ENCODE measurements around the gene EGFR. TPM values are rescaled to one million over a fixed set of nuclear protein-coding genes. Genes with fewer than 3 reads are reported as not detected.

The EGFR gene
- total and polyA plus RNA-seq, 11 donors: 2.3 to 29.6 (median 7.0) TPM

GRCh38 chr7:55189146-55189766, 170.4 kb downstream of the EGFR start:
- peaks cover 0 to 60% (median 21%) of the 10 kb centered on the region in 12 donors for H3K4me1 ChIP-seq
- H3K9me3 ChIP-seq: no peaks in the 10 kb centered on the region
- H3K27me3 ChIP-seq: no peaks in the 10 kb centered on the region
- peaks cover 0 to 31% (median 9%) of the 10 kb centered on the region in 9 donors for H3K36me3 ChIP-seq
- TF ChIP-seq CTCF (IDR thresholded peaks at IDR 0.05): peak in 1 of 12 donors; percentile 6
- TF ChIP-seq POLR2A (IDR thresholded peaks at IDR 0.05): no peak
- peak overlapping the region in 7 of 12 donors; percentile 28 to 65 (median 42) for H3K27ac ChIP-seq
- no peak for DNase-seq
- ATAC-seq: no peak
- 75 to 80% (median 75%) methylated on average over 11 of the region's 11 CpGs for WGBS, 4 donors
- H3K4me3 ChIP-seq: no peak overlapping the region
- intact Hi-C loops (cut with DNase I): no loop called here

GRCh38 chr7:55189878-55190436, 171.1 kb downstream of the EGFR start:
- Histone ChIP-seq H3K27me3 (no peaks in the 10 kb centered on the region), H3K9me3 (no peaks in the 10 kb centered on the region), H3K27ac (peak overlapping the region in 7 of 12 donors; percentile 28 to 65 (median 42)), H3K4me3 (no peak overlapping the region), H3K4me1 (peaks cover 0 to 60% (median 23%) of the 10 kb centered on the region in 12 donors), H3K36me3 (peaks cover 0 to 24% (median 4%) of the 10 kb centered on the region in 9 donors)
- no peak for TF ChIP-seq CTCF (IDR thresholded peaks at IDR 0.05)
- TF ChIP-seq POLR2A (IDR thresholded peaks at IDR 0.05): no peak
- DNase-seq: peak in 2 of 5 donors; percentile 48 to 51
- ATAC-seq: peak in 3 of 4 donors; percentile 15 to 67 (median 50)
- WGBS, 4 donors: 65 to 73% (median 72%) methylated on average over 16 of the region's 16 CpGs
- intact Hi-C loops (cut with DNase I): loop anchor here in 2 of 10 donors (5.0 kb wide), 2 partner anchors 58 to 62 kb away; no protein-coding TSS in a partner anchor

- peaks cover 0 to 17% (median 0%) of the 10 kb centered on the region in 9 donors for H3K36me3 ChIP-seq
- intact Hi-C loops (cut with DNase I): loop anchor here in 3 of 10 donors (1.0 to 5.0 kb wide), 3 partner anchors 58 to 170 kb away; no protein-coding TSS in a partner anchor
- peak overlapping the region in 3 of 12 donors; percentile 5 to 65 (median 59) for H3K27ac ChIP-seq
- no peaks in the 10 kb centered on the region for H3K9me3 ChIP-seq
- DNase-seq: no peak
- H3K27me3 ChIP-seq: no peaks in the 10 kb centered on the region
- WGBS, 4 donors: 90 to 96% (median 95%) methylated on average over 7 of the region's 7 CpGs
- no peak for ATAC-seq
- H3K4me1 ChIP-seq: peaks cover 0 to 60% (median 24%) of the 10 kb centered on the region in 12 donors
- no peak overlapping the region for H3K4me3 ChIP-seq
- TF ChIP-seq POLR2A (IDR thresholded peaks at IDR 0.05): no peak
- no peak for TF ChIP-seq CTCF (IDR thresholded peaks at IDR 0.05)
Measured at GRCh38 chr7:55190511-55191160, 171.8 kb downstream of the EGFR start.

All from heart left ventricle (tissue), 16 donors.